GM19468 (cell line): ENCODE results near the gene ATP12A.

Source experiments
- ATAC-seq: cut with Tn5 transposase; IDR thresholded peaks from one replicate; pipeline ENCODE4 v1.9.1; 2021; ENCODE audit warnings: mild to moderate bottlenecking, moderate library complexity, moderate number of reproducible peaks; ENCODE audit not compliant: unreplicated experiment; ENCODE audit errors: extremely low read depth

ATP12A gene

DNA sequence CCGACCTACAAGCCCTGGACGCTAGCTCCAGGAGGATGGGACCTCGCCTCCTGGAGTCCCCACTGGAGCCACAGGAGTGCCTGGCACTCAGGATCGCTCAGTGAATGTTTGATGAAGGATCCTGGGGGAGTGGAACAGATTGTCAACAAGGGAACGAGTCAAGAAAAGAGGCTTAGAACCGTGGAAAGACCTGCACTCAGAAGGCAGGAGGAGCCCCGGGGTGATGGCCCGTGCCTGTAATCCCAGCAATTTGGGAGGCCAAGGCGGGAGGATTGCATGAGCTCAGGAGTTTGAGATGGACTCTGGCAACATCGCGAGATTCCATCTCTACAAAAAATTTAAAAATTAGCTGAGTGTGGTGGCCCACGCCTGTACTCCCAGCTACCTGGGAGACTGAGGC lies 38.9 kb downstream of the ATP12A start:
- no peak for ATAC-seq

DNA sequence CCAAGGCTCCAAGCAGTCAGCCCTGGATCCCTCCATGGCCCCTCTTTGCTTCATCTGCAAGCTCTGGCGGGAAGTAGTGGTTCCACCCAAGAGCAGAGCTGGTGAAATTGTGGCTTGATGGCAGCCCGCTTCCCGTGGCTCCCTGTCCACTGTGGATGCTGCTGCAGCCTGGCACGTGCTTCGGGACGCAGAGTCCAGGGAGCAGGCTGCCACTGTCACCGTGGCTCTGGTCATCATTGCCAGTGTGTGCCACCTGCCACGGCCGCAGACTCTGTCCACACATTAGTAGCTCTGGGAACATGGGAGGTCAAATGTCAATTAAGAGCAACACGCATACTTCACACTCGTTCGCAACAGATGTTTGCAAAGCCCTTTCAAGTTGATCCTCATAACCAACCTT lies 43.0 kb downstream of the ATP12A start:
- ATAC-seq = no peak

DNA sequence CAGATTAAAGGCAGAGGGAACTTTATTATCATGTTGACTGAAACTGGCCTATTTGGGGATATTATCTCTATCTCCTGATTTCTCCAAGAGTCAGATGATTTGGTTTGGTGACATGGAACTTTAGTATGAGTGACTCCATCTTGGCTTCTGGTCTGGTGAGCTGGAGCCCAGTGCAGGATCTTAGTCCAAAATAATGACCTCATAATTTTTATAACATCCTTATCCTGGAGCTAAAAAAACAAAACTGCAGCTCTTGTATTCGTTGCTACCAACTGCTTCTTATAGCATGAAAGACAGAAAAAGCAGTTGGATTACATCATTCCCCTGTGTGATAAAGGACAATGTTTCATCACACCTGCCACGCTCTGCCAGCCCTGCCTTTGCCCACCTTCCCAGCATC lies 44.5 kb downstream of the ATP12A start:
- no peak for ATAC-seq

DNA sequence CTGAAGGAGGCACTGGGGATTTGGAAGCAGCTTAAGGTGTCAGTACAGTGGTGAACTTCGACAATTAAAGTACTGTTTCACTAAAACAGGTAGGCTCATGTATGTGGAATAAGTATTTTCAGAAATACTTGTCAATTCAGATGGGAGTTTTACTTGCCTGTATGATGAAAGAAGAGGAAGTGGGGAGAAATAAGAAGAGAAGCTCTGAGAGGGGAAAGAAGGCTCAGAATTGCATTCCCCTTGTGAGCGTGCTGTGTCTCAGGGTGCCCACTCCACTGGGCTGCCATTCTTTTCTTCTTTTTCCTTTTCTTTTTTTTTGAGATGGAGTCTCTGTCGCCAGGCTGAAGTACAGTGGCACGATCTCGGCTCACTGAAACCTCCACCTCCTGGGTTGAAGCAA lies 45.2 kb downstream of the ATP12A start:
- ATAC-seq = no peak

DNA sequence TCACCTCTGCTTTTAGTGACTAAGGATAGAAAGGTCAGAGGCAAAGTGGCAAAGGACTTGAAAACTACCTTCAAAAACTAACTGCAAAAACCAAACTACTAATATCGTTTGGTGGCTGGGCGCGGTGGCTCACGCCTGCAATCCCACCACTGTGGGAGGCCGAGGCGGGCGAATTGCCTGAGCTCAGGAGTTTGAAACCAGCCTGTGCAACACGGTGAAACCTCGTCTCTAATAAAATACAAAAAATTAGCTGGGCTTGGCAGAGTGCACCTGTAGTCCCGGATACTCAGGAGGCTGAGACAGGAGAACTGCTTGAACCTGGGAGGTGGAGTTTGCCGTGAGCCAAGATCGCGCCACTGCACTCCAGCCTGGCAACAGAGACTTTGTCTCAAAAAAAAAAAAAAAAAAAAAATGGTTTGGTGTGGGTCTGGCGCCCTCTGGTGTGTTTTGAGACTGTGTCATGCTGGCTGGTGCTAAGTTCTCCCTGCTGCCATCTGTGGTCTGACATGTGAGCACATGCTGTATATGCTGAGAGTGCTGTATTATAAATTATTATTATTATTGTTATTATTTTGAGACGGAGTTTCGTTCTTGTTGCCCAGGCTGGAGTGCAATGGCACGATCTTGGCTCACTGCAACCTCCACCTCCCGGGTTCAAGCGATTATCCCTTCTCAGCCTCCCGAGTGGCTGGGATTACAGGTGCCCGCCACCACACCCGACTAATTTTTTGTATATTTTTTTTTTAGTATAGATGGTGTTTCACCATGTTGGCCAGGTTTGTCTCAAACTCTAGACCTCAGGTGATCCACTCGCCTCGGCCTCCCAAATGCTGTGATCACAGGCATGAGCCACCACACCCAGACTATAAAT lies 47.8 kb downstream of the ATP12A start:
- ATAC-seq = no peak

DNA sequence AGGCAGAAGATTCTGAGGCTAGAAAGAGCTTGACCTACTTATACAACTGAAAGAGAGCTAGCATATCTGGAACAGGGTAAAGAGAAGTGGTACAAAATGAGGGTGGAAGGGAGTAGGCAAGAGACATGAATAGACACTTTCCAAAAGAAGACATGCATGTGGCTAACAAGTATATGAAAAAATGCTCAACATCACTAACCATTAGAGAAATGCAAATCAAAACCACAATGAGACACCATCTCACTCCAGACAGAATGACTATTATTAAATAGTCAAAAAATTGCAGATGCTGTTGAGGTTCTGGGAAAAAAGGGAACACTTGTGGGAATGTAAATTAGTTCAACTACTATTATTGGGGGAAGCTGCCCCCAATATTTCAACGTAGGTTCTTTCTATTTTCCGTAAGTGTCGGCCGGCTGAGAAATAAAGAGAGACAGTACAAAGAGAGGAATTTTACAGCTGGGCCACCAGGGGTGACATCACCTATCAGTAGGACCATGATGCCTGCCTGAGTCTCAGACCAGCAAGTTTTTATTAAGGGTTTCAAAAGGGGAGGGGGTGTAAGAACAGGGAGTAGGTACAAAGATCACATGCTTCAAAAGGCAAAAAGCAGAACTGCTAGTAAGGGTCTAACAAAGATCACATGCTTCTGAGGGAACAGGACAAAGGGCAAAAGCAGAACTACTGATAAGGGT lies 50.8 kb downstream of the ATP12A start:
- ATAC-seq = peak; percentile 63

DNA sequence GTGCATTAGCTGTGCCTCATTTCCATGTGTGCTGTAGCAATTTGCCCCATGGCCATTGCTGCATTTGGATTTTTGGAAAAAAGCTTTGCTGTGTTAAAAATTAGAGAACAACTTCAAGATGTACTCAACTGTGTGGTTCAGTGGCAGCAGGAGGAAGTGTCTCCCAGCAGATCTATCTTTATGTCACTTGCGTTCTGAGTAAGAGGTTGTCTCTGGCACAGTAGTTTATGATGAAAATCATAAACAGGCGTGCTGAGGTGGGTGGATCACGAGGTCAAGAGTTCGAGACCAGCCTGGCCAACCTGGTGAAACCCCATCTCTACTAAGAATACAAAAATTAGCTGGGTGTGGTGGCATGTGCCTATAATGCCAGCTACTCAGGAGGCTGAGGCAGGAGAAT lies 54.7 kb downstream of the ATP12A start:
- no peak for ATAC-seq

DNA sequence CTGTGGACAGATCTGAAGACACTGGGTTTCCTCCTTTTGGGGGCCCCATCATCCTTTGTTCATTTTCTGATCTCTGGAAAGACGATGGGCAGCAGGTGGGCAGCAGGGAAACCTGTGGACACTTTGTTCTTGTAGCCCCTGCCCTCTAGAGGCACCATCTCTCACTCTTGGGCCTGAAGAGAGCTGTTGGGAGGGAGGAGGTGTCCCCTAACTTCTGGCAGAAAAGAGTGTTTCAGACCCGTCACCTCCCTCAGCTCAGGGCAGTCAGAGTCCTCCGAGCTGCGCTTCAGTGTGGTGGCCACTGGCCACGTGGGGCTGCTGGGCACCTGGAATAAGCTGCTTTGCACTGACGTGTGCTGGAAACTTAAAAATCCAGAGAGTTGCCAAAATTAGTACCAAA lies 56.8 kb downstream of the ATP12A start:
- no peak for ATAC-seq

DNA sequence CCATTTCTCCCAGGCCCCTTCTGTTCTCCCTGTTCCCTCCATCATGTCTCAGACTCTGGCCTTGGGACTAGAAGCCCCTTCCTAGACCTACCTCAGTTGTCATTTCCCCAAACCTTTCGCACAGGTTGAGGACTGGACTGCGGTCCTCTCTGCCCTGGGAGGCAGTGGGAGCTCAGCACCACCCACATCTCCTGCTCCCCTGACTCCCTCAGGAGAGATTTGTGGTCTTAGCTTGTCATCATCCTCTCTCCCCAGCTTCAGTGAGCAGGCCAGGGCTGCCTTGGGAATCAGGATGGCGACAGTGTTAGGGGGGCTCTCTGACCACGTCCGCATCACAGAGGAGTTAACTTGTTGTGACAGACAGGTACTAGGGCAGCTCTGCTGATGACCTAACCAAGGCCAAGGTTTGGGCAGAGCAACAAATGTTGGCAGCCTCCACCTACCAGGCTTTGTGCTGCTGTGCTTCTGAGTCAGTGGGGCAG lies 58.2 kb downstream of the ATP12A start:
- ATAC-seq = no peak

DNA sequence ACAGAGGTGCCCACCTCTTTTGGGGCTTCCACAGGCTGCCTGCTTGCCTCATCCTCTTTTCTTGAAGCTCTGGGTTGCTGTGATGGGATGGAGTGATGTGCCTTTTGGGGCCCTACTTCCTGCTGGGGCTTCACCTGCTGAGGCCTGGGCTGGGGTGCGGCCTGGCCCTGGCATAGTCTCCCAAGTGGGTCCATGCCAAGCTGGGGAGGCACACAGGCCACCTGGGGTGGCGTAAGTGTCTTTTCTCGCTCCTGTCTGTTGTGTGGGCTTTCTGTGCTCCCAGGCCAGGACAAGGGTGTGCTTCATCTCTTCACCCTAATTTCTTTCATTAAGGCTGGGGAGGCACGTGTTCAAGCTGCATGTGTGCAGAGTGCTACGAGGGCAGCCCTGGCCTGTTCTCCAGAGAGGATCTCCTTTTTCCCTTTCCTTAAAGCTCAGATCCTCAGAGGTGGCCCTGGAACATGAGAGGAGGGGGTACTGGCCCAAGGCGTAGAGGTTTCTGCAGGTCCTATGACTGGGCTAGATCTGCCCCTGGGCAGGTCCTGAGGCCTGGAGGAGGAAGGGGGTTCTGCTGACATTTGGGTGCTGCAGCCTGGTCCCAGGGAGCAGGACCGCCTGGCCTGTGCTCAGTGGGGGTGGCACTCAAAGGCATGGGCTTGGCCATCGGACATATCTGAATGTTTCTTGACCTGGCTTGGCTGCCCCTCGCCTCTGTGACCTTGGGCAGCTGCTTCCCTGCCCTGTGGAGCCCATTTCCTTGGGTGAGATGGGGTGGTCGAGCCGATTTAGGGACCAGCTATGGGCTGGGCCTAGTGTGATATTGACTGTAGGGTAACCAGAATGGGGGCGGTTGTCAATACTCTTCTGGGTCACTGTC lies 60.0 kb downstream of the ATP12A start:
- no peak for ATAC-seq

DNA sequence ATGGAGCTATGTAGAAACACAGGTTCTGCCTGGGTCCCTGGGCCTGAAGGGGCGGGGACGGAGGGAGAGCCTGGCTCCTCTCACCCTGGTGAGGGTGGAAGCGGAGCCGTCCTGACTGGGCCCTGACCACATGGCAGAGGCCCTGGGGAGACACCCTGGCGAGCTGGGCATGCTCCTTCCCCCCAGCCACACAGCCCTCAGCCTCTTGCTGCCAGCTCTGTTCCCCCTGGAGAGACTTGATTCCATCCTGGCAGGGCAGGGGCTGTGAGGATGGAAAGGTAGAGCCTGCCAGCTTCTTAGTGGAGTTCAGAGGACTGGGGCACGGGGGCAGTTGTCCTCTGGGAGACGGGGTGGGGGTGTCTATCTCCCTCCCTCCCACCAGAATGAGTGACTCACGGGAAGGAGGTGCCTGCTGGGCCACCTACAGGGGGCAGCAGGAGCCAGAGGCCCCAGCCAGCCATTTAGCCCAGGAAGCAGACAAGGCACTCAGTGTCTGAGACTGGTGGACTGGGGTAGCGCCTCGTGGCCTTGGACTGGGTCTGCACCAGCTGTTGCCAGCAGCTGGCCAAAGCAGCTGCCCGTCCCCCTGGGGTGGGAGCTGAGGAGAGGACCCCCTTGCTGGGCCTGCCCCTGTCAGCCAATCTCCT lies 60.9 kb downstream of the ATP12A start:
- ATAC-seq = no peak

DNA sequence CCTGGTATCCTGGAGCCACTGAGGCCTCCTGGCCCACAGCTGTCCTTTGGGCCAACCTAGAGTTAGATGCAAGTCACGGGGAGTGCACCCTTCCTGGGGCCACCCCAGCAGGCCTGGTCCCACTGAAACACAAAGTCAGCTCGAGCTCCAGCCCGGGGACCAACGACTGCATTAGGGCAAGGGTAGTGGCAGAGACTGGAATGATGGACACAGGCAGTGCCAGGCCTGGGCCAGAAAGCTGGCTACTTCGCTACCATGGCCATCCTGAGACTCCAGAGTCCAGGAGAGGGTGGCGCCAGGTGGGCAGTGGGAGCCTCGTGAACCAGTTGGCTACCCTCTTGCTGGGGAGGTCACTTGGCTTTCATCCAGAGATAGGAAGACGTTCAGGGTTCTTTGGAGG lies 61.6 kb downstream of the ATP12A start:
- no peak for ATAC-seq

DNA sequence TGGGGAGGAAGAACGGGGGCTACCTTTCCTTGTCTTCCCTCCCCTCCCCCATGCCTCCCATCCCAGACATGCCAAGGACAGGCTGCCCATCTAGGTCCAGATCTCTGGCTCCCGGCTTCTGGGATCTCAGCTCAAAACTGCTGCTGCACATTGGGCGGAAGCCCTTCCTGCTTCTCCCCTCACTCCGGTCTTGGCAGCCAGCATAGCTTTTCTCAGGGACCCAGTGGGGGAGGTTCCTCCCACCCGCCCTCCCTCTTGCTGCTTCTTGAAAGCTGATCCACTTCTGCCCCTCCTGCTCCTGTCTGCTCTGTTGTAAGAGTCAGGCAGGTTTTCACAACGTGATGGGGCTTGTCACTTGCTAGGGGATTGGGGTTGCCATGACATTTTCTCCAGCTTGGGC lies 62.1 kb downstream of the ATP12A start:
- ATAC-seq = no peak

DNA sequence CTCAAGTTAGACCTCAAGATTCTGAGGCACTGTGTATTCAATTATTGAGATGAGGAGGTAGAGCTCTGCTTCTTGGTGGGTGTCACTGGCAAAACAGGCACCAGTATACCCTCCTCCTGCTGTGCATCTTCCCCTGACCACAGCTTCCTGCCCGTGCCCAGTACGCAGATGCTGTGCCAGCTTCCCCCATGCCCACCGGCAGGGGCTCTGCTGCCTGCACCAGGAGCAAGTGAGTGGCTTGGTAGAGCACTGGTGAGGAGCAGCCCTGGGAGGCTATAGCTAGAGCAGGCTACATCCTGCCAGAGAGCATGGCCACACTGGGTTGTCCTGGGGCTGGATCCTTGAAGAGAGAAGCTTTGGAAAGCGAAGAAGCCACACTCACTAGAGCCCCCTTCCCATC lies 62.8 kb downstream of the ATP12A start:
- no peak for ATAC-seq

DNA sequence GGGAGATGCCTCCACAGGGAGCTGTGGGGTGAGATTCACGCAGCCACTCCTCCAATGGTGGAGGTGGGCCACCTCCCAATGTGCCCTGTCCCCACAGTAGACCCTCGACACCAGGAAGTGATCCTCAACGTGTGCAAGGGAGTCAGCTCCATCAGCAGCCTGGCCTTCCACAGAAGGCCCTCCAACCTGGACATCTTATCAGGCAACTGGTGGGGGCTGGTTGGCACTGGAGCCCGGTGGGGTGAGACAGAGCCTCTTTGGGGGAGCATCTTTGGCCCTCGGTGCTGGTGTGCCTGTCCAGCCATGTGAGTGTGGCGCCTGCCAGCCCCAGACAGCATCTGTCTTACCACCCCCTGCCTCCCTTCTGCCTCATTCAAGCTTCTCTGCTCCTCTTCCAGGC lies 64.0 kb downstream of the ATP12A start:
- ATAC-seq = no peak

DNA sequence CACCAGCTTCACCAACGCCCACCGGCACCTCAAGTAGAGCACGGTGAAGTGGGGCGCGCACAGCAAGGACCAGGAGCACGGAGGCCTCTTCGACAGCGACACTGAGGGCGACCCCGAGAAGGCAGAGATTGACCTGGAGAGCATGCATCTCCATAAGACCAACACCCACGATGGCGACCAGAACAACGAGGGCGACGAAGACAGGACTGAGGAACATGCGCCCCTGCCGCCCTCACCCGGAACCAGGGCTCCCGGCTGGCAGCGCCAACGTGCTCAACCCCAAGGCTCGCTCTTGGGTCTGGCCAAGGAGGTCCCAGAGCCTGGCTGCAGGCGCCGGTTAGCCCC lies 65.3 kb downstream of the ATP12A start:
- no peak for ATAC-seq

DNA sequence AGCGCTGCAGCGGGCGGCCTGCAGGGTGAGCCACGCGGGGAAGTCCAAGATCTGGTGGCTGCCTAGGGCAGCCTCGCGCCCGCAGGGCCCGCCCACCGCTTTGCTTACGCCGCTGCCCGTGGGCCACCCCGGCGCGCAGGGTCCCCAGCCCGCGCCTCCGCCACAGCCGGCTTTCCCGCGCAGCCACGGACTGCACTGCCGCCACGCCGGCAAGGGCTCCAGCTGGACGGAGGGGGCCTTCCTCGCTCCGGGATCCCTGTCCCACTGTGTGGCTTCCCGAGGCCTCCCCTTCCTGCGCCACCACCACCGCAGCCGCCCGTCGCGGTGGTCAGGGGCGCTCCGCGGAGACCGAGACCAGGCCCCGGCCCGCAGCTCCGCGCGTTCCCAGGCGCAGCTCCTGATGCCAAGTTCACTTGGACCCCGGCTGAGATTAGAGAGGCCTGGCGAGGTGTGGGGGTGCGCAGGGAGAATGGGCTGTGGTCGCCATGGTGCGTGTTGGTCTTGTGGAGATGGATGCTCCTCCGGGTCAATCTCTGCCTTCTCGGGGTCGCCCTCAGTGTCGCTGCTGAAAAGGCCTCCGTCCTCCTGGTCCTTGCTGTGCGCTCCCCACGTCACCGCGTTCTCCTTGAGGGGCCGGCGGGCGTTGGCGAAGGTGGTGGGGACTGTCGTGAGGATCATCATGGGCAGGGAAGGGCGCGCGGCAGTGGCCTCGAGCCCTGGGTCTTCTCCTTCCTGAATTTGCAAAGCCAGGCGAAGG lies 65.8 kb downstream of the ATP12A start:
- no peak for ATAC-seq

DNA sequence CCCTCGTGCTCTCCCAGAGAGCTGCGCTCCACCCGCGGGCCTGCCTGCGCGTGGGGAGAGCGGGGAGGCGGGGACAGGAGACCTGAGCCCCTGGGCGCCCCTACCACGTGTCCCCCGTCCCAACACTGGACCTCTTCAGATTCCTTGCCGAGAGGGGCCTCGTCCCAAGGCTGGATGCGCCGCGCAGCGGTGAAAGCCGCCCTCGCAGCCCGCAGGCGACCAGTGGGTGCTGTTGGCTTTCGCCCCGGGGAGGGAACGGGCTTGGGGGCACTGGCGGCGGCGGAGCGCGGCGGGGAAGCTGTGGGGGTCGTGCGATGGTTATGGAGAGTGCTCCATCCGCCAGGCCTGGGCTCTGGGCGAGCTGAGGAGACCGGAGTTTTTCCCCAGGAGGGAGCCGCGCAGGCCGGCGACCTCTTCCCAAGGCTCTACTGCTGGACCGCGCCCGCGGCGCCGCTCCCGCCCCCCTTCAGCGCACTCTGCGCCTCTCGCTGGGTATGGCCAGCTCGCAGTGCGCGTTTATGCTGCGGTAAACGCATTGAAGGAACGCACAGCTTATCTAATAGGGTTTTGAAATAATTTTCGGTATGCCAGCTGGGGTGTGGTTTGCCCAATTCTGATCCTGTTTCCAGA lies 66.5 kb downstream of the ATP12A start:
- ATAC-seq = no peak
